Measurements from ENCODE around the gene CSAG2. TPM values are rescaled to one million over a fixed set of nuclear protein-coding genes. Genes with fewer than 3 reads are reported as not detected.
"Not testable (repeated sequence)": the region's sequence is repeated elsewhere in the genome, so short reads cannot be mapped to it uniquely, and the experiment has no call there.

The CSAG2 gene, protein sequence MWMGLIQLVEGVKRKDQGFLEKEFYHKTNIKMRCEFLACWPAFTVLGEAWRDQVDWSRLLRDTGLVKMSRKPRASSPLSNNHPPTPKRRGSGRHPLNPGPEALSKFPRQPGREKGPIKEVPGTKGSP
- total RNA-seq = not detected
- long read RNA-seq, donor 1 = 0 reads
- long read RNA-seq, donor 2 = 0 reads

DNA sequence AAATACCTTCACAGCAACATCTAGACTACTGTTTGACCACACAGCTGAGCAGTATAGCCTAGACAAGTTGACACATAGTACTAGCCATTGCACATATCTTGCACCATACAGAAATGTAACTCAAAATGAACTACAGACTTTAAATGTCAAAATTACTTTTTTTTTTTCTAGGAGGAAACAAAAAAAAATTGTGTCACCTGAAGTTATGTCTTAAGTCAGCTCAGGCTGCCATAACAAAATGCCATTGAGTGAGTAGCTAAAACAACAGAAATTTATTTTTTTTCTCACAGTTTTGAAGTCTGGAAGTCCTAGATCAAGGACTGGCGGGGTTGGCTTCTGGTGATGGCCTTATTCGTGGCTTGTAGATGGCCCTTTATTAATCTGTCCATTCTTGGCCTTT, at the start of gene CSAG2:
TSS of gene CSAG2 (minus strand) at position 101 of the 400 bp plus-strand sequence. CDS start 161 bp downstream, outside the sequence.
- not testable (repeated sequence) for DNase-seq

DNA sequence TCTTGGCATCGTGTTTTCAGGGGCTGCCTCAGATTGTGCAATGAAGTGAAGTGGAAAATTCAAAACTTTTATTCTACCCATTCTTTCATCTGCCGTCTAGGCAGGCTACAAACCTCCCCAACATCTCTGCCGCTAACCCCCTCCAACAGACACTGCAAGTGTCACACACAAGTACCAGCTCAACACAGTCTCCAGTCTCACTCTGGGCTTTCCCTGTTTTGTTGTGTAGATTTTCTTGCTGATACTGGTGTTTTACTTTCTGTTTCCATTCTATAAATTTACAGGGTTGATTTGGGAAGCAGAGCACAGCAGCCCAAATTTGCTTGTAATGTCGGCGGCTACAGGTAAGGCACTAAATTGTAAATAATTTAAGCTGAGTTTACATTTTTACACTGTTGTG, 45.8 kb upstream of the CSAG2 start:
- H3K4me1 ChIP-seq (ENCODE audit: low read depth); DNase-seq; H3K9me3 ChIP-seq; intact Hi-C loops (cut with DNase I, micrococcal nuclease); H3K36me3 ChIP-seq (ENCODE audit: low read depth); H3K4me3 ChIP-seq; ATAC-seq: not testable (repeated sequence)

More for the DNA sequence above, at the start of gene CSAG2:
- H3K9me3 ChIP-seq; ATAC-seq; H3K4me3 ChIP-seq; H3K36me3 ChIP-seq (ENCODE audit: low read depth); intact Hi-C loops (cut with DNase I, micrococcal nuclease); H3K4me1 ChIP-seq (ENCODE audit: low read depth): not testable (repeated sequence)

DNA sequence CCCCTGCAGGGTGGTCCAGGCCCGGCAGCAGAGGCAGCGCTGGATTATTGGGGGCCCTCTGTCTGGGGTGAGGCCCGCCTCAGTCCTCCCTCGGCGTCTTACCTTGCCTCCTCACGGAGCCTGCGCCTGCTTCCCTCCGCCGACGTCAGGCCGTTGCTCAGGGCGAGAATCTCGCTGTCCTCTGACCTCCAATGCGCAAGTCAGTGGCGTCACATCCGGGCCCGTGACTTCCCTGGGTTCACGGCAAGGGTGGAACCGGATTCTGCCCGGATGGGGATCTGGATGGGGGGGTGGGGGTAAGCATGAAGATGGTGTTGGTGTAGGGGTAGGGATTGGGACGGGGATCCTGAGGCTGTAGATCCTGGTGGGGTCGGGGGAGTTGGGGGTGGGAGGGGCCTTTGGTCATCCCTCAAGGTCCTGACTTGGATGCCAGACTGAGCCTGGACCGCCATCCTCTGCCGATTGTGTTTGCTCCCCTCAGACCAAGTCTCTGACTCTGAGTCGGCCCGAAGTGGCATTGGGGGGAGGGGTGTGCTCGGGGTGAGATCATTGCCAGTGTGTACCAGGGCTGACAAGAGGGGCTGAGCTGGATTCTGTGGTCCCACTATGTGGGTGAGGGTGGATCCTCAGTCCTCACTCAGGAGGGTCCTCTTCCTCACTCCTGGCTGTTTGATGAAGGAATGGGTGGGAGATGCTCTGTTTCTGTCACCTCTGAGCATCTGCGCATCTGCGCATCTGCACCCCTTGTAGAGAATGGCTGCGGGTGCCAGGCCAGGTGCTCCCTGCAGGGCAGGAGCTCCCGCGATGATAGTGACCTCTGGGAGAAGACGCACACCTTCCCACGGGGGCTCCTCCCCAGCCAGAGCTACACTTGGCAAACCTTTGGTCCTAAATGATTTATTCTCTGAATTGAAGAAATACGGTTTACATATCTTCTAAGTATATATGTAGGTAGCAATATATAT, 44.9 kb upstream of the CSAG2 start, which contains the start of gene MAGEA2:
TSS of gene MAGEA2 (minus strand) at position 157 of the 965 bp plus-strand sequence. CDS start 2,479 bp downstream, outside the sequence.
- H3K9me3 ChIP-seq; intact Hi-C loops (cut with DNase I, micrococcal nuclease); H3K36me3 ChIP-seq (ENCODE audit: low read depth); H3K4me3 ChIP-seq; H3K4me1 ChIP-seq (ENCODE audit: low read depth); DNase-seq; ATAC-seq: not testable (repeated sequence)

DNA sequence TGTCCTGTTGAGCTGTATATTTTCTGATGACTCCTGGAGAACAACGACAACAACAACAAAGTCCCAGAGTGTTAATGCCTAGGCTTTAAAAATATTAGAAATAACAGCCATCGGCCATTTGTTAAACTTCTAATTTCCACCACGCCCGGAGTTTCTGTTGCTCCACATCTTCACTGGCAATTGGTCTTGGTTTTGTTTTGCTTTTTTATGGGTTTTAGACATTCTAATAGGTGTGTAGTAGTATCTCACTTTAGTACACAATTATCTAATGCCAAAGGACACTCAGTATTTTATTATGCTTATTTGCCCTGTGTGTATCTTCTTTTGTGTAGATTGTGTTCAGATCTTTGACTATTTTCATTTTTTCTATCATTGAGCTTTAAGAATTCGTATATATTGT, 29.5 kb upstream of the CSAG2 start:
- no peaks in the 10 kb centered on the region for H3K36me3 ChIP-seq (ENCODE audit: low read depth)
- TF ChIP-seq, protein P1, sequence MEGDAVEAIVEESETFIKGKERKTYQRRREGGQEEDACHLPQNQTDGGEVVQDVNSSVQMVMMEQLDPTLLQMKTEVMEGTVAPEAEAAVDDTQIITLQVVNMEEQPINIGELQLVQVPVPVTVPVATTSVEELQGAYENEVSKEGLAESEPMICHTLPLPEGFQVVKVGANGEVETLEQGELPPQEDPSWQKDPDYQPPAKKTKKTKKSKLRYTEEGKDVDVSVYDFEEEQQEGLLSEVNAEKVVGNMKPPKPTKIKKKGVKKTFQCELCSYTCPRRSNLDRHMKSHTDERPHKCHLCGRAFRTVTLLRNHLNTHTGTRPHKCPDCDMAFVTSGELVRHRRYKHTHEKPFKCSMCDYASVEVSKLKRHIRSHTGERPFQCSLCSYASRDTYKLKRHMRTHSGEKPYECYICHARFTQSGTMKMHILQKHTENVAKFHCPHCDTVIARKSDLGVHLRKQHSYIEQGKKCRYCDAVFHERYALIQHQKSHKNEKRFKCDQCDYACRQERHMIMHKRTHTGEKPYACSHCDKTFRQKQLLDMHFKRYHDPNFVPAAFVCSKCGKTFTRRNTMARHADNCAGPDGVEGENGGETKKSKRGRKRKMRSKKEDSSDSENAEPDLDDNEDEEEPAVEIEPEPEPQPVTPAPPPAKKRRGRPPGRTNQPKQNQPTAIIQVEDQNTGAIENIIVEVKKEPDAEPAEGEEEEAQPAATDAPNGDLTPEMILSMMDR (IDR thresholded peaks at IDR 0.05) = no peak
- no peaks in the 10 kb centered on the region for H3K9me3 ChIP-seq
- H3K4me1 ChIP-seq (ENCODE audit: low read depth) = no peaks in the 10 kb centered on the region
- ATAC-seq (no peak), DNase-seq (no peak)
- H3K4me3 ChIP-seq = no peak overlapping the region
- intact Hi-C loops (cut with DNase I, micrococcal nuclease) = no loop called here

DNA sequence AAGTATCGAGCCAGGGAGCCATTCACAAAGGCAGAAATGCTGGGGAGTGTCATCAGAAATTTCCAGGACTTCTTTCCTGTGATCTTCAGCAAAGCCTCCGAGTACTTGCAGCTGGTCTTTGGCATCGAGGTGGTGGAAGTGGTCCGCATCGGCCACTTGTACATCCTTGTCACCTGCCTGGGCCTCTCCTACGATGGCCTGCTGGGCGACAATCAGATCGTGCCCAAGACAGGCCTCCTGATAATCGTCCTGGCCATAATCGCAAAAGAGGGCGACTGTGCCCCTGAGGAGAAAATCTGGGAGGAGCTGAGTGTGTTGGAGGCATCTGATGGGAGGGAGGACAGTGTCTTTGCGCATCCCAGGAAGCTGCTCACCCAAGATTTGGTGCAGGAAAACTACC, 27.5 kb upstream of the CSAG2 start:
- ATAC-seq; H3K4me1 ChIP-seq (ENCODE audit: low read depth); DNase-seq; H3K9me3 ChIP-seq; H3K4me3 ChIP-seq; intact Hi-C loops (cut with DNase I, micrococcal nuclease); H3K36me3 ChIP-seq (ENCODE audit: low read depth): not testable (repeated sequence)

DNA sequence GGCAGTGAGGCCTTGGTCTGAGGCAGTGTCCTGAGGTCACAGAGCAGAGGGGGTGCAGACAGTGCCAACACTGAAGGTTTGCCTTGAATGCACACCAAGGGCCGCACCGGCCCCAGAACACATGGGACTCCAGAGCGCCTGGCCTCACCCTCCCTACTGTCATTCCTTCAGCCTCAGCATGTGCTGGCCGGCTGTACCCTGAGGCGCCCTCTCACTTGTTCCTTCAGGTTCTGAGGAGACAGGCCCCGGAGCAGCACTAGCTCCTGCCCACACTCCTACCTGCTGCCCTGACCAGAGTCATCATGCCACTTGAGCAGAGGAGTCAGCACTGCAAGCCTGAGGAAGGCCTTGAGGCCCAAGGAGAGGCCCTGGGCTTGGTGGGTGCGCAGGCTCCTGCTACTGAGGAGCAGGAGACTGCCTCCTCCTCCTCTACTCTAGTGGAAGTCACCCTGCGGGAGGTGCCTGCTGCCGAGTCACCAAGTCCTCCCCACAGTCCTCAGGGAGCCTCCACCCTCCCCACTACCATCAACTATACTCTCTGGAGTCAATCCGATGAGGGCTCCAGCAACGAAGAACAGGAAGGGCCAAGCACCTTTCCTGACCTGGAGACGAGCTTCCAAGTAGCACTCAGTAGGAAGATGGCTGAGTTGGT, 26.9 kb upstream of the CSAG2 start:
- TF ChIP-seq, protein P1 (IDR thresholded peaks at IDR 0.05) = no peak
- H3K4me1 ChIP-seq (ENCODE audit: low read depth) = no peaks in the 10 kb centered on the region
- ATAC-seq (no peak), DNase-seq (no peak)
- H3K9me3 ChIP-seq = no peaks in the 10 kb centered on the region
- intact Hi-C loops (cut with DNase I, micrococcal nuclease) = no loop called here
- H3K36me3 ChIP-seq (ENCODE audit: low read depth) = no peaks in the 10 kb centered on the region
- no peak overlapping the region for H3K4me3 ChIP-seq

DNA sequence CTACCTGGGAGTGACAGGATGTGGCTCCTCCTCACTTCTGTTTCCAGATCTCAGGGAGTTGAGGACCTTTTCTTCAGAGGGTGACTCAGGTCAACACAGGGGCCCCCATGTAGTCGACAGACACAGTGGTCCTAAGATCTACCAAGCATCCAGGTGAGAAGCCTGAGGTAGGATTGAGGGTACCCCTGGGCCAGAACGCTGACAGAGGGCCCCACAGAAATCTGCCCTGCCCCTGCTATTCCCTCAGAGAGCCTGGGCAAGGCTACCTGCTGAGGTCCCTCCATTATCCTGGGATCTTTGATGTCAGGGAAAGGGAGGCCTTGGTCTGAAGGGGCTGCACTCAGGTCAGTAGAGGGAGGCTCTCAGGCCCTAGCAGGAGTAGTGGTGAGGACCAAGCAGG, 26.0 kb upstream of the CSAG2 start:
- intact Hi-C loops (cut with DNase I, micrococcal nuclease) = no loop called here

DNA sequence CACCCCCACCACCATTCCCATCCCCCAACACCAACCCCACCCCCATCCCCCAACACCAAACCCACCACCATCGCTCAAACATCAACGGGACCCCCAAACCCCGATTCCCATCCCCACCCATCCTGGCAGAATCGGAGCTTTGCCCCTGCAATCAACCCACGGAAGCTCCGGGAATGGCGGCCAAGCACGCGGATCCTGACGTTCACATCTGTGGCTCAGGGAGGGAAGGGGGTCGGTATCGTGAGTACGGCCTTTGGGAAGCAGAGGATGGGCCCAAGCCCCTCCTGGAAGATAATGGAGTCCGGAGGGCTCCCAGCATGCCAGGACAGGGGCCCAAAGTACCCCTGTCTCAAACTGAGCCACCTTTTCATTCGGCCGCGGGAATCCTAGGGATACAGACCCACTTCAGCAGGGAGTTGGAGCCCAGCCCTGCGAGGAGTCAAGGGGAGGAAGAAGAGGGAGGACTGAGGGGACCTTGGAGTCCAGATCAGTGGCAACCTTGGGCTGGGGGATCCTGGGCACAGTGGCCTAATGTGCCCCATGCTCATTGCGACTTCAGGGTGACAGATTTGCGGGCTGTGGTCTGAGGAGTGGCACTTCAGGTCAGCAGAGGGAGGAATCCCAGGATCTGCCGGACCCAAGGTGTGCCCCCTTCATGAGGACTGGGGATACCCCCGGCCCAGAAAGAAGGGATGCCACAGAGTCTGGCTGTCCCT, 25.2 kb upstream of the CSAG2 start:
- H3K9me3 ChIP-seq; H3K36me3 ChIP-seq (ENCODE audit: low read depth); ATAC-seq; H3K4me1 ChIP-seq (ENCODE audit: low read depth); H3K4me3 ChIP-seq; DNase-seq; intact Hi-C loops (cut with DNase I, micrococcal nuclease): not testable (repeated sequence)

More for the DNA sequence above, 26.0 kb upstream of the CSAG2 start:
- H3K9me3 ChIP-seq = no peaks in the 10 kb centered on the region
- H3K4me1 ChIP-seq (ENCODE audit: low read depth) = no peaks in the 10 kb centered on the region
- no peak for DNase-seq
- TF ChIP-seq, protein P1 (IDR thresholded peaks at IDR 0.05) = no peak
- H3K4me3 ChIP-seq = no peak overlapping the region
- no peak for ATAC-seq
- H3K36me3 ChIP-seq (ENCODE audit: low read depth) = no peaks in the 10 kb centered on the region
